ENCODE data around the gene CXCL1.
A peak's percentile ranks its signal among the peaks of the same experiment; 100 is the strongest.

CXCL1 gene

GRCh38 chr4:73867783-73868182 is 1.4 kb upstream of the CXCL1 start:
- Histone ChIP-seq H3K27me3 (ENCODE audit: insufficient read depth, poor library complexity, severe bottlenecking) (no peaks in the 10 kb centered on the region), H3K4me3 (replicated peaks; ENCODE audit: insufficient read depth, low read length) (no peak overlapping the region), H3K27ac (replicated peaks) (no peak overlapping the region)
- TF ChIP-seq SPI1 (IDR thresholded peaks at IDR 0.05; ENCODE audit: borderline replicate concordance, low read depth), result no peak
- no peak for TF ChIP-seq CTCF (IDR thresholded peaks at IDR 0.05; ENCODE audit: insufficient read depth, low read length)
- TF ChIP-seq POLR2AphosphoS5 (IDR thresholded peaks at IDR 0.05; ENCODE audit: low read depth), result no peak
- TF ChIP-seq REST (IDR thresholded peaks at IDR 0.05; ENCODE audit: insufficient replicate concordance, low read depth), result no peak
- no peak for TF ChIP-seq GABPA (IDR thresholded peaks at IDR 0.05; ENCODE audit: low read depth)
- no peak for DNase-seq (ENCODE audit: low read depth in 1 of 2, low spot score in 1 of 2)

GRCh38 chr4:73868206-73869129 is 725 bp upstream of the CXCL1 start:
- Histone ChIP-seq H3K27ac (replicated peaks) (no peak overlapping the region), H3K4me3 (replicated peaks; ENCODE audit: insufficient read depth, low read length) (no peak overlapping the region), H3K27me3 (ENCODE audit: insufficient read depth, poor library complexity, severe bottlenecking) (no peaks in the 10 kb centered on the region)
- no peak for DNase-seq (ENCODE audit: low read depth in 1 of 2, low spot score in 1 of 2)
- no peak for TF ChIP-seq SPI1 (IDR thresholded peaks at IDR 0.05; ENCODE audit: borderline replicate concordance, low read depth)
- no peak for TF ChIP-seq REST (IDR thresholded peaks at IDR 0.05; ENCODE audit: insufficient replicate concordance, low read depth)
- no peak for TF ChIP-seq CTCF (IDR thresholded peaks at IDR 0.05; ENCODE audit: insufficient read depth, low read length)
- TF ChIP-seq POLR2AphosphoS5 (IDR thresholded peaks at IDR 0.05; ENCODE audit: low read depth), result no peak
- TF ChIP-seq GABPA (IDR thresholded peaks at IDR 0.05; ENCODE audit: low read depth), result no peak

GRCh38 chr4:73870260-73870659 is 1.1 kb downstream of the CXCL1 start:
- H3K27me3 ChIP-seq (ENCODE audit: insufficient read depth, poor library complexity, severe bottlenecking), result no peaks in the 10 kb centered on the region
- DNase-seq (ENCODE audit: low read depth in 1 of 2, low spot score in 1 of 2), result peak in 1 of 2 experiments; percentile 55
- no peak overlapping the region for H3K4me3 ChIP-seq (replicated peaks; ENCODE audit: insufficient read depth, low read length)
- H3K27ac ChIP-seq (replicated peaks), result no peak overlapping the region
- TF ChIP-seq GABPA (IDR thresholded peaks at IDR 0.05; ENCODE audit: low read depth) (no peak), CTCF (IDR thresholded peaks at IDR 0.05; ENCODE audit: insufficient read depth, low read length) (no peak), SPI1 (IDR thresholded peaks at IDR 0.05; ENCODE audit: borderline replicate concordance, low read depth) (no peak), POLR2AphosphoS5 (IDR thresholded peaks at IDR 0.05; ENCODE audit: low read depth) (no peak), REST (IDR thresholded peaks at IDR 0.05; ENCODE audit: insufficient replicate concordance, low read depth) (no peak)

Measured in HL-60 (cell line).